ENCODE measurements around the gene CNTFR. TPM values are rescaled to one million over a fixed set of nuclear protein-coding genes. Genes with fewer than 3 reads are reported as not detected.
A peak's percentile ranks its signal among the peaks of the same experiment; 100 is the strongest.

CNTFR gene
- total and polyA plus RNA-seq, 10 of the 15 experiments (the other 5 are each of a cell fraction or from before 2014, with no cell fraction given), result not detected

DNA sequence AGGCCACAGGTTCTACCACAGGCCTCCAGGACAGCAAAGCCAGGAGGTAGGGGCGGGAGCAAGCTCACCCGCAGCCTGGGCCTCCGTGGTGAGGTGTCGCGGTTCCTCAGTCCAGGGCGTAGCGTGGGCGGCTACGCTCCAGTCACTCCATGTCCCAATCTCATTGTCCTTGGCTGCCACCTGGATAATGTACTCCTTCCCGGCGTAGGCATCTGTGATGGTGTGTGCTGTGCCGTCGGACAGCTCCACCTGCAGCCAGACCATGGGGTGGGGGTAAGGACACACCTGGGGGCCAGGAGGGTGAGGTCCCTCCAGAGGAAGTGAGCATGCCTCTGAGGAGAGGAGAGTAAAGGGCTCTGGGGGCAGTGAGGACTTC lies 36.9 kb downstream of the CNTFR start:
- WGBS (ENCODE audit: insufficient coverage, insufficient replicate concordance, low lambda C conversion rate, missing lambda C conversion rate), result 31% methylated on average over 13 of the region's 13 CpGs
- TF ChIP-seq EGR1 (IDR thresholded peaks at IDR 0.05; ENCODE audit: borderline replicate concordance in 1 of 2, low read depth in 2 of 2, low read length in 2 of 2), result 0 out of 3 replicates have a peak, but pooled peaks of 1 of the 2 experiments have one; percentile 12
- TF ChIP-seq ZZZ3 (IDR thresholded peaks at IDR 0.05; ENCODE audit: control insufficient read depth, insufficient read length, low read depth), result no peak
- H2AFZ ChIP-seq (ENCODE audit: control insufficient read depth, low read depth, low read length), result no peak overlapping the region
- CTCF ChIA-PET, result no interaction called here
- H3K79me2 ChIP-seq (ENCODE audit: control insufficient read depth, insufficient read depth, low read length), result no peaks in the 10 kb centered on the region
- ATAC-seq (no peak), FAIRE-seq (no peak), DNase-seq (ENCODE audit: low read depth, low spot score) (no peak)
- SMC1A ChIA-PET (ENCODE audit: uncharacterized antibody, unreplicated experiment), result no interaction called here
- H3K9ac ChIP-seq (ENCODE audit: control insufficient read depth, insufficient read depth, low read length), result no peak overlapping the region
- RAD21 ChIA-PET (ENCODE audit: unreplicated experiment), result no interaction called here
- in situ Hi-C loops (cut with MboI), result no loop called here
- no TSS peak for BruUV-seq (replicated peaks)
- intact Hi-C loops (cut with micrococcal nuclease; ENCODE audit: unreplicated experiment), result no loop called here
- POLR2A ChIA-PET, result no interaction called here
- H4K20me1 ChIP-seq (ENCODE audit: control insufficient read depth, insufficient read depth), result peaks cover 7% of the 10 kb centered on the region
- no peak overlapping the region for H3K27ac ChIP-seq (ENCODE audit: control insufficient read depth, insufficient read depth)
- H3K4me1 ChIP-seq (ENCODE audit: control insufficient read depth, insufficient read depth, low read length), result no peaks in the 10 kb centered on the region
- H3K4me2 ChIP-seq (ENCODE audit: control insufficient read depth, insufficient read depth), result no peak overlapping the region
- H3K27me3 ChIP-seq (replicated peaks in 1 of 2; ENCODE audit: control insufficient read depth in 2 of 2, insufficient read depth in 2 of 2, low read length in 1 of 2), result peaks cover 0 to 2% of the 10 kb centered on the region in 2 experiments; a peak in 3 of 4 replicates
- no peaks in the 10 kb centered on the region for H3K9me3 ChIP-seq (replicated peaks; ENCODE audit: control insufficient read depth, insufficient read depth, low read length)
- H3K36me3 ChIP-seq (ENCODE audit: control insufficient read depth in 2 of 2, insufficient read depth in 2 of 2, low read length in 1 of 2), result no peaks in the 10 kb centered on the region
- H3K4me3 ChIP-seq, result no peak overlapping the region

- H3K4me2 ChIP-seq (ENCODE audit: control insufficient read depth, insufficient read depth), result no peak overlapping the region
- H3K4me1 ChIP-seq (ENCODE audit: control insufficient read depth, insufficient read depth, low read length), result no peaks in the 10 kb centered on the region
- ChIA-PET CTCF (interaction anchor here (1.0 kb wide), 1 partner anchor 52 kb away, joined by 4 read pairs; no protein-coding TSS in a partner anchor), RAD21 (ENCODE audit: unreplicated experiment) (no interaction called here), SMC1A (ENCODE audit: uncharacterized antibody, unreplicated experiment) (no interaction called here), POLR2A (no interaction called here)
- no peaks in the 10 kb centered on the region for H3K36me3 ChIP-seq (ENCODE audit: control insufficient read depth in 2 of 2, insufficient read depth in 2 of 2, low read length in 1 of 2)
- peaks cover 0 to 2% of the 10 kb centered on the region in 2 experiments; a peak in 3 of 4 replicates for H3K27me3 ChIP-seq (replicated peaks in 1 of 2; ENCODE audit: control insufficient read depth in 2 of 2, insufficient read depth in 2 of 2, low read length in 1 of 2)
- intact Hi-C loops (cut with micrococcal nuclease; ENCODE audit: unreplicated experiment), result no loop called here
- no peak overlapping the region for H3K27ac ChIP-seq (ENCODE audit: control insufficient read depth, insufficient read depth)
- H3K79me2 ChIP-seq (ENCODE audit: control insufficient read depth, insufficient read depth, low read length), result no peaks in the 10 kb centered on the region
- peaks cover 8% of the 10 kb centered on the region for H4K20me1 ChIP-seq (ENCODE audit: control insufficient read depth, insufficient read depth)
- H3K9me3 ChIP-seq (replicated peaks; ENCODE audit: control insufficient read depth, insufficient read depth, low read length), result no peaks in the 10 kb centered on the region
- no peak overlapping the region for H2AFZ ChIP-seq (ENCODE audit: control insufficient read depth, low read depth, low read length)
- no peak for DNase-seq (ENCODE audit: low read depth, low spot score)
- BruUV-seq (replicated peaks), result no TSS peak
- WGBS (ENCODE audit: insufficient coverage, insufficient replicate concordance, low lambda C conversion rate, missing lambda C conversion rate), result 36% methylated on average over 20 of the region's 20 CpGs
- H3K4me3 ChIP-seq, result no peak overlapping the region
- no peak for FAIRE-seq
- ATAC-seq, result no peak
- in situ Hi-C loops (cut with MboI), result no loop called here
- H3K9ac ChIP-seq (ENCODE audit: control insufficient read depth, insufficient read depth, low read length), result no peak overlapping the region
- TF ChIP-seq CREB1 (IDR thresholded peaks at IDR 0.05; ENCODE audit: low read depth) (no peak), KDM1A (IDR thresholded peaks at IDR 0.05; ENCODE audit: borderline replicate concordance) (no peak), ZBED1 (IDR thresholded peaks at IDR 0.05; ENCODE audit: borderline replicate concordance) (no peak), SIX5 (IDR thresholded peaks at IDR 0.05; ENCODE audit: low read depth, low read length, severe bottlenecking) (no peak), CHD4 (IDR thresholded peaks at IDR 0.05) (no peak), BCLAF1 (IDR thresholded peaks at IDR 0.05) (no peak), ATF3 (IDR thresholded peaks at IDR 0.05; ENCODE audit: borderline replicate concordance, extremely low read depth, low read depth, low read length) (no peak), RCOR1 (conservative IDR thresholded peaks at IDR 0.05; ENCODE audit: low read depth, low read length) (no peak), IRF4 (IDR thresholded peaks at IDR 0.05; ENCODE audit: low read depth, low read length) (no peak), CBX3 (IDR thresholded peaks at IDR 0.05; ENCODE audit: borderline replicate concordance, low read depth) (no peak), PAX5 (IDR thresholded peaks at IDR 0.05; ENCODE audit: borderline replicate concordance, low read depth, low read length) (no peak), MEF2A (IDR thresholded peaks at IDR 0.05; ENCODE audit: insufficient read depth, low read depth, low read length) (no peak), SREBF1 (IDR thresholded peaks at IDR 0.05; ENCODE audit: low read length) (no peak)
Observed at GRCh38 chr9:34551751-34552605, 37.5 kb downstream of the CNTFR start.
